GM12873 (cell line): ENCODE data around the gene TAGLN3.

Experiments used
- CTCF ChIP-seq: IDR thresholded peaks from 2 replicates; pipeline ENCODE4 v1.5.1; 2012; ENCODE audit warnings: low read depth, mild to moderate bottlenecking, moderate library complexity, low read length, control low read depth; ENCODE audit not compliant: insufficient read depth; ENCODE audit errors: missing control alignments

Gene TAGLN3

DNA sequence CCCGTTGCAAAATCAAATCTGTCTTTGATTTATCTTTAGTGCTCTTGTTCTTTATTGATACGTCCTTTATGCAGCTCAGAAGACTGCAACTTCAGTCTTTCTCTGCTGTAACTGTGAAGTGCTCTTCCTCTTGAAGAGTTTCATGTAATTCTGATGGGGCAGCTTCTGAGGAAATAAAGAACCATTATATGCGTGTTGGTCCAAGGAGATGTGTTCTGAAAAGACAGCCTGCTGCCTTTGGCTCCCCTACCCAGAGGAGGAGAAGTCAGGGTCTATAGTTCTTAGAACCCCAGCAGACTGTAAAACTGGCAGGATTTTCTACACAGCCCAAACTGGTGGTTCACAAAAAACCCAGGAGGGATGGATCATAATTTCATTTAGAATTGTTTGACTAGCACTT lies 42.3 kb upstream of the TAGLN3 start:
- TF ChIP-seq CTCF: no peak

- TF ChIP-seq CTCF: no peak
Observed at GRCh38 chr3:111956995-111957734, 41.6 kb upstream of the TAGLN3 start.

- TF ChIP-seq CTCF: no peak
Observed at GRCh38 chr3:111961461-111962164, 37.1 kb upstream of the TAGLN3 start.

DNA sequence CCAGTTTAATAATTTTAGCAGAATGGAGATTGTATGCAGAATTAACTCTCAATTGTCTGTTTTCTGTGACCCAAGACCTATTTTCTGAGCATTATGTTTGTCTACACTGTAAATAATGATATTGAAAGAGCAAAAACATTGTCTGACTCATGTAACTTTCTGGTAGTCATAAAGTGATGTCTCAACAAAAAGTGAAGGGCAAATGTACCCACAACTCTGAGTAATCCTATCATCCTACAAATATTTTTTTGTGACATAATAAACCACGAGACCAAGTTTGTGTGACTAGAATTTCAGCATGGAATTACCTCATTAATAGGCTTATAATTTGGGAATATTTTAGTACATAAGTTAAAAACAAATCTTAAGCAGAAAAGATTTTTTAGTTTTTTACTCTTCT lies 35.3 kb upstream of the TAGLN3 start:
- no peak for TF ChIP-seq CTCF

GRCh38 chr3:111965484-111965883 lies 33.2 kb upstream of the TAGLN3 start:
- no peak for TF ChIP-seq CTCF

GRCh38 chr3:111967068-111967467 lies 31.7 kb upstream of the TAGLN3 start:
- no peak for TF ChIP-seq CTCF

GRCh38 chr3:111967651-111968274 lies 31.0 kb upstream of the TAGLN3 start:
- TF ChIP-seq CTCF: peak; percentile 94
